Fibroblast of upper back skin (primary cell): ENCODE results near the gene SCAMP3.
"Not testable (repeated sequence)": the region's sequence is repeated elsewhere in the genome, so short reads cannot be mapped to it uniquely, and the experiment has no call there.

Experiments used
- DNase-seq: peaks from one replicate; pipeline ENCODE4 v3.0.0-alpha.2; 2013

The SCAMP3 gene

GRCh38 chr1:155226910-155227260, 35.3 kb downstream of the SCAMP3 start:
- no peak for DNase-seq

DNA sequence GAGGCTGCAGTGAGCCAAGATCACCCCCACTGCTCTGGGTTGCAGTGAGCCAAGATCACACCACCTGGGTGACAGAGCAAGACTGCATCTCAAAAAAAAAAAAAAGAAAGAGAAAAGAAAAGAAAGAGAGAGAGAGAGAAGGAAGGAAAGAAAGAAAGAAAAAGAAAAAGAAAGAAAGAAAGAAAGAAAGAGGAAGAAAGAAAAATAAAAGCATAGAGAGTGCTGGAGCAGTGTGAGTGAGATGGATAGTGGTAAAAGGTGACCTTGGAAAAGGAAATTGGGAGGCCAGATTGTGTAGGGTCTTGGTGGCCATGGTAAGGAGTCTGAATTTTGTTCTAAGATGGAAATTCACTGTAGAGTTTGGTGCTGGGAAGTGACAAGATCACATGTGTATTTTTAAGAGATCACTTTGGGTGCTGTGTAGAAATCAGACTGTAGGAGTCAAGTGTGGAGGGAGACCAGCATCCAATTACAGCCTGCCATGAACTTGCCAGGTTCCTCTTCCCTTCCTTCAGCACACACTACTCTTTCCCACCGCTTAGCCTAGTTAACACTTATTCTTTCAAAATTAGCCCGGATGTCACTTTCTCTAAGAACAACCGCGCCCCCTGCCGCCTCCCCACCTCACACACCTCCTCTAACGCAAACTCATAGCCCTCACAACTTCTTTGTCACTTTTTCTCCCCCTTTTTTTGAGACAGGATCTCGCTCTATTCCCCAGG, 35.8 kb downstream of the SCAMP3 start:
- DNase-seq = peak; percentile 84

- not testable (repeated sequence) for DNase-seq
Observed at GRCh38 chr1:155225404-155225759, 36.8 kb downstream of the SCAMP3 start.

DNA sequence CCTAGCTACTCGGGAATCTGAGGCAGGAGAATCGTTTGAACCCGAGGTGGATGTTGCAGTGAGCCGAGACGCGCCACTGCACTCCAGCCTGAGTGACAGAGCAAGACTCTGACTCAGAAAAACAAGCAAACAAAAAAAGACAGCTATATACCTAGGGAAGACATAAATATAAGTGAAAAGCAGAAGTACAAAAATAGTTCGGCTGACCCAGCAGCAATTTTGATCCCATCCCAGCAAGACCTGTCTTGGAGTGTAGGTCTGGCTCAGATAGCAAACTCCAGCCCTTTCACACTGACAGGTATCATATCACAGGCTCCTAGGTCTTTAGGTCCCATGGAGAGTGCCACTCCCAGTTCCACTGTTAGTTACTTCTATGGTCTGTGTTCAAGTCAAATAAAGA, 39.1 kb downstream of the SCAMP3 start:
- no peak for DNase-seq

GRCh38 chr1:155220211-155220965, 41.8 kb downstream of the SCAMP3 start:
- not testable (repeated sequence) for DNase-seq

- DNase-seq = no peak
Observed at GRCh38 chr1:155219592-155220031, 42.5 kb downstream of the SCAMP3 start.

DNA sequence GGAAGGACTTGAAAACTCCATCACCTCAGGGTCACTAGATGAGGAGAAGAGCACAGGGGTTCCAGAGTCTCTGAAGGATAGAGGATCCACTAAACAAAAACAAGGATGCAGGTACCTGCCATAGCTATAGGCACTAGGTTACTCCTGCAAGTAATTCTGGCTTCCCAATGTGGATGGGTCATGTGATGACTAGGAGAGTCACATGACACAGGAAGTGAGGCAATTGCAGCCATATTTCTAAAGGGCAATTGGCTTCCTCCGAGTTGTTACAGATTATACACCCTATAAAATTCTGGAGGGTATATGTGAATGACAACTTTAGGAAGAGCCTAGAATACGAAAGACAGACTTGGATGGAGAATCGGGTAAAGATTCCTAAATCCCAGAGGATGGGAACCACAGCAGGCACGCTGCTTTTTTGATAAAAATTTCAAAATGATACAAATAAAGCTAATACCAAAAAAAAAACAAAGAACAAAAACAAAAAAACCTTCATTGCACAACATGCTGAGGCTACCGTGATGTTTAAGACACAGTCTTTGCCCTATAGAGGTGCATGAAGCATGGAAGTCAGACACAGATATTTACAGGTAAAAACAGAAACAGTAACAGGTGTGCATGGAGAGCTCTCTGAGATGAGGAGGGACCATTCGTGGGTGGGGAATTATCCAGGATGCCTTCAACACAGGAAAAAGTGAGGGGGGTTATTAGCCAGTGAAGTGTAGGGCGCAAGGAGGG, 43.1 kb downstream of the SCAMP3 start:
- peak; percentile 61 for DNase-seq

- DNase-seq = not testable (repeated sequence)
Observed at GRCh38 chr1:155214702-155215101, 47.5 kb downstream of the SCAMP3 start.

GRCh38 chr1:155212051-155212440, 50.1 kb downstream of the SCAMP3 start:
- DNase-seq = not testable (repeated sequence)

DNA sequence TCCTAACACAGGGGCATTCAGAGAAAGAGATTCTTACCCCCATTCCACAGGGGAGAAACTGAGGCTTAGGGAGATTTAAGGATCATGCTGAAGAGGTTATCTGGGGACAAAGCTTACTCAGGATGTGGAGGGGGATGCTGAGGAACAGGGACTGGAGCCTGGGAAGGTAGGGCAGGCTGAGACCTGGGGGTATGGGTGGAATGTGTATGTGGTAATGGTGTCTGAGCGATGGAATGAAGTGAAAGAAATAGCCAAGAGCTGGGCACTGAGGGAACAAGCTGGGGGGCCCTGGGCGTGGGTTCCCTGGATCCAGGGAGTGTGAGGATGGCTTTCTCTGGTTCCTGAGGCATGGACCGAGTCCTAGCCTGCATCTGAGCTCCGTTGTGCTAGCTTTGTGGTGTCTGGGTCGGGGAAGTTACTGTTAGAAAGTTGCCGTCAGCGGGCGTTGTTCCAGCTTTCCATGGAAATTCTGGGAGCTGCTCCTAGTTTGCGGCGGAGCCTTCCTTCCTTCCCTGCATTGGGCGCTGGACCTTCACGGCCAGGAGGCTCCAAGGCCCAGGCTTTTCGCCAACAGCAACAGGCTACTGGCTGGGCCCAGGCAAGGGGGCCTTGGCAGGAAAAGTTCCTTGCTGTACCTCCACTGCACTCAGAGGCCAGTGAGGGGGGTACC, 50.6 kb downstream of the SCAMP3 start:
- DNase-seq = peak; percentile 65

DNA sequence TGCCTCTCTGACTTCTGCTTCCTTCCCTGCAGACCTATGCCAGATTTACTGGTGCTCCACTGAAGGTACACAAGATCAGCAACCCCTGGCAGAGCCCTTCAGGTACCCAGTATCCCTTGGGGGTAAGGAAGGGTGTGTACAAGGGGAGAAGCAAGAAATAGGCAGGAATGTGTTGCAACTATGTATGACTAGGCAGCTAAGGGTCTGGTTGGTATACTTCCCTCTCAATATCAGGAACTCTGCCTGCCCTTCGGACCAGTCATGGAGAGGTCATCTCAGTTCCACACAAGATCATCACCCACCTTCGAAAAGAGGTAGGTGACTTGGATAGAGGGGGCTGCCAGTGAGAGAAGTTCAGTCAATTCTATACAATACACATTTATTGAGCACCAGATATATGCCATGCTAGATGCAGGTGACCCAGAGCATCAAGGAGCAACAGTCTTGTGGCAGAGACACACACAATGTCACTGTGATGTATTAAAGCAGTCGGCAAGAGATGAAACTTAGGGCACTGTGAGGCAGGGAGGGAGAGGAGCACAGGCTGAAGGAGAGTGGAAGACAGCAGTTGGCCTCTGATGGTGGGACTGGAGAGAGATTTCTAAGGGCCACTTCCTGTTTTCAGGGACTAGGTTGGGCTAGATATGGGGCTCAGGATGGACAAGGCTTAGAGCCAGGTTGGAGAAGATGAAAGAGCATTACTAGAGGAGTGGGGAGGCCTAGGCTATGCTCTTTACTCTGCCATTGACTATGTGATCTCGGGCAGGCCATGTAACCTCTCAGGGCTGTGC, 51.7 kb downstream of the SCAMP3 start:
- no peak for DNase-seq

DNA sequence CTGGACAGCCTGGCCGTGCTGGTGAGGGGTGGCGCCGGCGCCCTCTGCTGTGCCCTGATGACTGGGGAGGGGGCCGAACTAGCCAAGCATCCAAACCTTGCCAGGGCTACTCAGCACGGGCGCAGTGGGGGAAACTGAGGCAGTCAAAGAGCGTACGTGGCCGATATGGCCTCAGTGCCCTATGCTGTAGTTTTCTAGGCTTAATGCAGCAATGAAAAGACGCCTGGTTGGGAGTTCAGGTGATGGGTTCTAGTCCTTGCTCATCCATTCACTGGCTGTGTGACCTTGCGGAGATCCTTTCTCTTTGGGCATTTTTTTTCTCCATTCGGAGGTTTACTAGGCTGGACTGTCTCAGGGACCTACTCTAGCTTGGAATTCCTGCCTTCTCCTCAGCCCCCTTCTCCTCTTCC, 52.8 kb downstream of the SCAMP3 start:
- no peak for DNase-seq

- peak; percentile 83 for DNase-seq
Observed at GRCh38 chr1:155208541-155209311, 53.4 kb downstream of the SCAMP3 start, which contains the start of gene MTX1. Gene MTX1, plus strand, starts transcription at chr1:155208695. Its CDS starts 110 bp downstream, at chr1:155208805.

DNA sequence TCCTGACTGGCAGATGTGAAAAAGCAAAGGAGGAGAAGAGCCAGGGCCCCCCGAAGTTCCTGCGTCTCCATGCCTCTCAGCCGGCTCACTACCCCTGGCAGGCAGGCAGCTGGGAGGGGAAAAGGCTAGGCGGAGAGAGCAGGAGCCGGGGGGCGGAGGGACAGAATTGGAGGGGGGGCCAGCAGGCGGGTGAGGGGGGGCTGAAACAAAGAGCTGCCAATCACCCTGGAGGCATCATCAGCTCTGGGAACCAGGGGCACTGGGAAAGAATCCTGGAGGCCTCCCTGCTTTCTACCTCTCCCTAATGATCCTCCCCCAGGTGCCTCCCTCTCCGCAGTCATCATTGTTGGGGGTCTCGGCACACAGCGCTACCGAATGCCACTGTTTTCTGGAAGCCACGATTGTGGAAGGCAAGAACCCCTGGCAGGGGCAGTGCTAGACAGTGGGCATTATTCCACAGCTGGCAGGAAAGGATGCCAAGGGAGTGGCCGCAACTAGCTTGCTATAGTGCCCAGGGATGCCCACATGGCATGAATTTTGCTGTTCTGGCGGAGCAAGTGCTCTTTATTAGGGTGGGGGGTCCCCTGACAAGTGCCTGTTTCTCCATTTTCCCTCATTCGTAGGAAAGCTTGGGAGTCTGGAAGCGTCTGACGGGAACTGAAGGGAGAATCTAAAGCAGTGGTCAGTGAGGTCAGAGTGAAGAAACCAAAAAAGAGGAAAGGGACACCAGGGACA, 54.2 kb downstream of the SCAMP3 start, which contains the start of gene THBS3:
TSS of gene THBS3 (minus strand) at position 92 of the 735 bp plus-strand sequence. CDS start at position 71, 21 bp downstream.
- DNase-seq = peak; percentile 57

DNA sequence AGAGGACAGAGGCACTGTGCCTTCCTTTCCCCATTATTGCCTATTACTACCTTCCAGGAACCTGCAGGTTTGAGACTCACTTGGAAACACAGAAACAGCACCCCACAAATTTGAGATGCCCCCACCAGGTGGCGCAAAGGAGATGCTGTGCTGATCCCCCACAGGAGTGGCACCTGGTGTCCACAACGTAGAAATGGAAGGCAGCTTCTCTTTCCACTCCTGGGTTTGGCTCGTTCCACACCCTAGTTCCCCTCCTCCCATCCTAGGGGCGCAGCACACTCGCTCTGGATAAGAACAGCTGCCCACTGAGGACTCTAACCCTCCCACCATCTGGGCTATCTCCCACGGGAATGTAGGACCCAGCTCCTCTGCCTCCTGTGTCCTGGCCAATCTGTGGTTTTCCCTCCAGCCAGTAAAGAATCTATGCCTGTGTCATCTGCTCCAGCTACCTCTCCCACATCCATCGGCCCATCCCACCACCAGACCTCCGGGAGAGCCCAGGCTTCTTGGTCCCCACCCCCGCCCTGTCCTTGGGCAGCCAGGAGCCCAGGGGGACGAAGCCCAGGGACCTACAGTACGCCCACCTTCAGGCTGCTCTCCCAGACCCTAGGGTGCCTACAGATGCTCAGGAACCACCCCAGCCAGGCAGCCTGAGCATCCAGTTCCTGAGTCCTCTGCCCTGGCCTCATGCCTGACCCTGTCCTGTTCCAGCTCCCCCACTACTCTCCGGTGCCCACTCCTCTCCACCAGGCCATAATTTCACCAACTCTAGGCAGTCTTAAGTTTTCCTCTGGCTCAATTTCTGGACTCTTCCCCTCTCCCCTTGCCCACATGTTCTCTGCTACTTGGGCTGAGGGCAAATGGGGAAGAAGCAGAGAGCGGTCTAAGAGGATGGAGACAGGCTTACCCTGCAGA, 55.0 kb downstream of the SCAMP3 start:
- DNase-seq = peak; percentile 80
